ENCODE data around the gene RASA3. TPM values are rescaled to one million over a fixed set of nuclear protein-coding genes. Genes with fewer than 3 reads are reported as not detected.

Gene RASA3
- total RNA-seq, 2 donors from 2014 or later = 4.4 to 7.2 TPM

GRCh38 chr13:113969973-113970611 lies 162.3 kb downstream of the RASA3 start:
- Histone ChIP-seq H3K27me3 (no peaks in the 10 kb centered on the region), H3K27ac (peak overlapping the region; percentile 63), H3K9me3 (no peaks in the 10 kb centered on the region), H3K36me3 (no peaks in the 10 kb centered on the region), H3K9ac (ENCODE audit: low read depth in 2 of 2, low read length in 2 of 2) (peak overlapping the region in 1 of 2 donors; percentile 46), H3K4me3 (peak overlapping the region; percentile 5), H3K4me1 (peaks cover 7% of the 10 kb centered on the region)
- intact Hi-C loops (cut with DNase I) = no loop called here
- no peak for TF ChIP-seq CTCF (IDR thresholded peaks at IDR 0.05)
- DNase-seq = peak; percentile 70

GRCh38 chr13:113969311-113969972 lies 163.0 kb downstream of the RASA3 start:
- Histone ChIP-seq H3K4me3 (no peak overlapping the region), H3K9ac (ENCODE audit: low read depth in 2 of 2, low read length in 2 of 2) (peak overlapping the region in 1 of 2 donors; percentile 46), H3K27ac (peak overlapping the region; percentile 63), H3K36me3 (no peaks in the 10 kb centered on the region), H3K4me1 (peaks cover 7% of the 10 kb centered on the region), H3K27me3 (no peaks in the 10 kb centered on the region), H3K9me3 (no peaks in the 10 kb centered on the region)
- intact Hi-C loops (cut with DNase I) = no loop called here
- no peak for DNase-seq
- no peak for TF ChIP-seq CTCF (IDR thresholded peaks at IDR 0.05)

- H3K4me1 ChIP-seq = peaks cover 7% of the 10 kb centered on the region
- no peak for TF ChIP-seq CTCF (IDR thresholded peaks at IDR 0.05)
- H3K9ac ChIP-seq (ENCODE audit: low read depth in 2 of 2, low read length in 2 of 2) = no peak overlapping the region
- DNase-seq = no peak
- H3K27ac ChIP-seq = no peak overlapping the region
- H3K27me3 ChIP-seq = no peaks in the 10 kb centered on the region
- no peak overlapping the region for H3K4me3 ChIP-seq
- H3K36me3 ChIP-seq = no peaks in the 10 kb centered on the region
- intact Hi-C loops (cut with DNase I) = no loop called here
- no peaks in the 10 kb centered on the region for H3K9me3 ChIP-seq
These were observed 163.7 kb downstream of the RASA3 start for GRCh38 chr13:113968463-113969310.

GRCh38 chr13:113967729-113968462 lies 164.5 kb downstream of the RASA3 start:
- H3K4me1 ChIP-seq = peaks cover 7% of the 10 kb centered on the region
- no peaks in the 10 kb centered on the region for H3K36me3 ChIP-seq
- no peak for TF ChIP-seq CTCF (IDR thresholded peaks at IDR 0.05)
- DNase-seq = no peak
- intact Hi-C loops (cut with DNase I) = no loop called here
- H3K9ac ChIP-seq (ENCODE audit: low read depth in 2 of 2, low read length in 2 of 2) = no peak overlapping the region
- H3K27ac ChIP-seq = no peak overlapping the region
- no peaks in the 10 kb centered on the region for H3K27me3 ChIP-seq
- H3K9me3 ChIP-seq = no peaks in the 10 kb centered on the region
- no peak overlapping the region for H3K4me3 ChIP-seq

GRCh38 chr13:113967206-113967720 lies 165.2 kb downstream of the RASA3 start:
- no peak for TF ChIP-seq CTCF (IDR thresholded peaks at IDR 0.05)
- DNase-seq = no peak
- Histone ChIP-seq H3K27me3 (no peaks in the 10 kb centered on the region), H3K9ac (ENCODE audit: low read depth in 2 of 2, low read length in 2 of 2) (no peak overlapping the region), H3K4me3 (no peak overlapping the region), H3K4me1 (peaks cover 7% of the 10 kb centered on the region), H3K27ac (no peak overlapping the region), H3K9me3 (no peaks in the 10 kb centered on the region), H3K36me3 (no peaks in the 10 kb centered on the region)
- intact Hi-C loops (cut with DNase I) = no loop called here

Data from colonic mucosa (tissue), 4 donors.